Duodenal mucosa (tissue), 2 donors: Measurements from ENCODE around the gene CDKN1C.

Experiments
- H3K27ac ChIP-seq: one replicate; pipeline ENCODE4 v1.7.0; 2013; ENCODE audit warnings: low read depth, low read length
- H3K27me3 ChIP-seq, 2 donors: one replicate each; pipeline ENCODE4 v1.7.0; 2013; ENCODE audit warnings: low read length in 2 of 2, control low read depth in 1 of 2; ENCODE audit not compliant: insufficient read depth in 2 of 2, control insufficient read depth in 1 of 2
- H3K36me3 ChIP-seq, 2 donors: one replicate each; pipeline ENCODE4 v1.7.0; 2013; ENCODE audit warnings: low read length in 2 of 2, control low read depth in 1 of 2; ENCODE audit not compliant: insufficient read depth in 2 of 2, control insufficient read depth in 1 of 2
- H3K4me1 ChIP-seq, 2 donors: one replicate each; pipeline ENCODE4 v1.7.0; 2013; ENCODE audit warnings: low read length in 2 of 2, control low read depth in 1 of 2; ENCODE audit not compliant: insufficient read depth in 2 of 2, control insufficient read depth in 1 of 2
- H3K4me3 ChIP-seq, 2 donors: one replicate each; pipeline ENCODE4 v1.7.0; 2013; ENCODE audit warnings: low read length in 2 of 2, low read depth in 1 of 2
- H3K9ac ChIP-seq, 2 donors: one replicate each; pipeline ENCODE4 v1.7.0; 2013; ENCODE audit warnings: low read length in 2 of 2, low read depth in 1 of 2
- H3K9me3 ChIP-seq, 2 donors: one replicate each; pipeline ENCODE4 v1.7.0; 2013; ENCODE audit warnings: low read length in 2 of 2, control low read depth in 1 of 2; ENCODE audit not compliant: control insufficient read depth in 1 of 2

The CDKN1C gene

DNA sequence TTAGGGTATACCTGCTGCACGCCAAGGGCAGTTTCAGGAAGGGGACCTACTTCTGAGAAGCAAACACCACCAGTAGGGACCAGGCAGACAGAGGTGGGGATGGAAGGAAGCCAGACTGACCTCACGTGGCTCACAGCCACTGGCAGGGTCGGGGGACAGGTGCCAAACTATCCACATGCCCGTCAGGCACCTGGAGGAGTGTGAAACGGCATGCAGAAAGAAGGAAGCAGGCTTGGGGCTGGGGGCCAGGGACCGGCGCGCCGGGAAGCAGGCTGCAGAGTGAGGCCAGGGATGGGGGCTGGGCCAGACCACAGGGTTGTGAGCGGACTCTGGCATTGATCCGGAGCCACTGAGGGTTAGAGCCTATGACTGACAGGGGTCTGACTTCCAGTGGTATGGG lies 47.5 kb downstream of the CDKN1C start:
- Histone ChIP-seq H3K36me3 (no peaks in the 10 kb centered on the region), H3K9ac (no peak overlapping the region), H3K27me3 (no peaks in the 10 kb centered on the region), H3K4me1 (no peaks in the 10 kb centered on the region), H3K27ac (no peak overlapping the region), H3K4me3 (no peak overlapping the region), H3K9me3 (no peaks in the 10 kb centered on the region)

- H3K9ac ChIP-seq: no peak overlapping the region
- no peaks in the 10 kb centered on the region for H3K4me1 ChIP-seq
- H3K4me3 ChIP-seq: no peak overlapping the region
- no peaks in the 10 kb centered on the region for H3K36me3 ChIP-seq
- no peaks in the 10 kb centered on the region for H3K27me3 ChIP-seq
- no peak overlapping the region for H3K27ac ChIP-seq
- H3K9me3 ChIP-seq: no peaks in the 10 kb centered on the region
Measured at GRCh38 chr11:2837651-2838050, 47.9 kb downstream of the CDKN1C start.

GRCh38 chr11:2837096-2837601 lies 48.4 kb downstream of the CDKN1C start:
- Histone ChIP-seq H3K36me3 (no peaks in the 10 kb centered on the region), H3K4me1 (no peaks in the 10 kb centered on the region), H3K9ac (no peak overlapping the region), H3K9me3 (no peaks in the 10 kb centered on the region), H3K27me3 (no peaks in the 10 kb centered on the region), H3K27ac (no peak overlapping the region), H3K4me3 (no peak overlapping the region)

DNA sequence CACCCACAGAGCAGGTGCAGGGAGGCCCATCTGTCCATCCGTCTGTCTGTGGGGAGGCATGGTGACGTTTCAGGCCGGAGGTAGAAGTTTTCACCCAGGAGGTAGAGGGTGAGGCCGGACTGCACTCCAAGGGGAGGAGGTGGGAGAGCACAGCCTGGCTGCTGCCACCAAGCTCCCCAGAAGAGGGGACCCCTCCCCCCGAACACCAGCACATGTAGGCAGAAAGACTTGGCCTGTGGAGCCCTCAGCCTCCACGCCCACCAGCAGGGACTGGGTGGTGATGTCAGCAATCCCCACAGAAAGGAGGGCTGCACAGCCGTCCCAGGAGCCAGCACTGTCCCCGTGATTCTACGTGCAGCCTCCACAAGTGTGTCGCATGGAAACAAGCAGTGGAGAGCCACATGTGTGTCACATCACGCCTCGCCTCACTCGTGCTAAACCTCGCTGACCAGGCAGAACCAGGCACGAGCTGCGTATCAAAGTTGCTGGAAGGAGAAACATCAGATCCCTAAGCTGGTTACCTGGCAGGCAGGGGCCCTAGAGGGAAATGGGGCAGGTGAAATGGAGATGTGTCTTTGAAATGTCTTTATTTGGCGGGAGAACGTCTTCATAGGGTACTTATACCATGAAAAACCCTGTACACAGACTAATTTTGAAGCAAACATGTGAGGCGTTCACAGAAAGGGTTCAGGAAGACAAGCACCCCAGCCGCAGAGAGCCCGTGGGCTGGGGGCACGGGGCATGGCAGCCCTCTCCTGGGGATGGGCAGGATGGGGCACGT lies 49.1 kb downstream of the CDKN1C start:
- no peak overlapping the region for H3K4me3 ChIP-seq
- H3K27ac ChIP-seq: no peak overlapping the region
- no peaks in the 10 kb centered on the region for H3K27me3 ChIP-seq
- H3K4me1 ChIP-seq: no peaks in the 10 kb centered on the region
- H3K36me3 ChIP-seq: no peaks in the 10 kb centered on the region
- H3K9ac ChIP-seq: no peak overlapping the region
- no peaks in the 10 kb centered on the region for H3K9me3 ChIP-seq

GRCh38 chr11:2835751-2836150 lies 49.8 kb downstream of the CDKN1C start:
- no peak overlapping the region for H3K4me3 ChIP-seq
- no peaks in the 10 kb centered on the region for H3K4me1 ChIP-seq
- H3K9ac ChIP-seq: no peak overlapping the region
- H3K36me3 ChIP-seq: no peaks in the 10 kb centered on the region
- no peaks in the 10 kb centered on the region for H3K9me3 ChIP-seq
- H3K27me3 ChIP-seq: no peaks in the 10 kb centered on the region
- no peak overlapping the region for H3K27ac ChIP-seq

GRCh38 chr11:2835296-2835695 lies 50.3 kb downstream of the CDKN1C start:
- Histone ChIP-seq H3K4me3 (no peak overlapping the region), H3K36me3 (no peaks in the 10 kb centered on the region), H3K9me3 (no peaks in the 10 kb centered on the region), H3K27ac (no peak overlapping the region), H3K27me3 (no peaks in the 10 kb centered on the region), H3K4me1 (no peaks in the 10 kb centered on the region), H3K9ac (no peak overlapping the region)

DNA sequence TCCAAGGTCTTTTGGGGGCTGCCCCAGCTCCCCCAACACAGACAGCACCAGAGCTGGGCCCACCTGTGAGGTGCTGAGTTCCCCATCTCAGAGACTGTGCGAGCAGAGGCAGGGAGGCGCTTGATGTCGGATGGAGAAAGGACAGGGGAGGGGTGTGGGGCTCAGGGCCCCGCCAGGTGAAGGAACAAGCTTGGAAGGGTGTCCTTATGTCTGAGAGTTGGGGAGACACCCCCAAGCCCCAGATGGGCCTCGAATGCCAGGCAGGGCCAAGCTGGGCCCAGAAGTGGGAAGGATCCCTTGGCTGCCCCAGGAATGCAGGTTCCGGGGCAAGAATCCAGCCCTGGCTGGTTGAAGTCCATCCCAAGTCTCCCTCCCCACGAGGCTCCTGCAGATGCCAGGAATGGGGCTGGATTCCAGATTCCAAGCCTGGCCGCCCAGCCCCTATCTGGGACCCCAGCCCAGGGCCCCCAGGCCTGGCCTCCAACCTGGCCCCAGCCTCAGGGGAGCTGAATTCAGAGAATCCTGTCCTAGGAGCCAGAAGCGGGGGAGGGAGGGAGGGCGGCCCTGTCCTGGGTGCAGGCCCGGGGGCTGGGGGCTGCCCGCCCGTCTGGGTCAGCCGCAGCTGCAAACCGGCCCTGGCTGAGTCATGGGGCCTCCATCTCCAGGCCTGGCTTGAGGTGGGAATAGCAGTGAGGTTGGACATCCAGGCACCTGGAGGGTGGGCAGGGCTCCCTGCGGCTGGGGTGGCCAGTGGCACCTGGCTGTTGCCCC lies 50.9 kb downstream of the CDKN1C start:
- Histone ChIP-seq H3K36me3 (no peaks in the 10 kb centered on the region), H3K4me3 (no peak overlapping the region), H3K4me1 (no peaks in the 10 kb centered on the region), H3K9ac (no peak overlapping the region), H3K9me3 (no peaks in the 10 kb centered on the region), H3K27me3 (no peaks in the 10 kb centered on the region), H3K27ac (no peak overlapping the region)

GRCh38 chr11:2833716-2834502 lies 51.7 kb downstream of the CDKN1C start:
- Histone ChIP-seq H3K27ac (no peak overlapping the region), H3K9ac (no peak overlapping the region), H3K36me3 (no peaks in the 10 kb centered on the region), H3K27me3 (no peaks in the 10 kb centered on the region), H3K4me3 (no peak overlapping the region), H3K4me1 (no peaks in the 10 kb centered on the region), H3K9me3 (peaks cover 0 to 4% of the 10 kb centered on the region in 2 donors)
